Chondrocyte (in vitro differentiated cells): Measurements from ENCODE around the gene C2CD4B. TPM values are rescaled to one million over a fixed set of nuclear protein-coding genes. Genes with fewer than 3 reads are reported as not detected.

Source experiments
- DNase-seq: peaks from one replicate; pipeline ENCODE4 v3.0.0; 2021; ENCODE audit warnings: mixed read lengths, low spot score
- H3K27ac Mint-ChIP-seq: one replicate; pipeline ENCODE4 v1.8.0; 2021; ENCODE audit warnings: mild to moderate bottlenecking, moderate library complexity, mixed read lengths; ENCODE audit not compliant: unreplicated experiment
- H3K27me3 Mint-ChIP-seq: 2 replicates; pipeline ENCODE4 v1.8.0; 2021; ENCODE audit warnings: low read depth, mixed read lengths
- H3K36me3 Mint-ChIP-seq: 2 replicates; pipeline ENCODE4 v1.8.0; 2021; ENCODE audit warnings: low read depth, mixed read lengths
- H3K4me1 Mint-ChIP-seq: 2 replicates; pipeline ENCODE4 v1.8.0; 2021; ENCODE audit warnings: low read depth, mild to moderate bottlenecking, mixed read lengths
- H3K4me3 Mint-ChIP-seq: one replicate; pipeline ENCODE4 v1.8.0; 2021; ENCODE audit warnings: mild to moderate bottlenecking, moderate library complexity, mixed read lengths; ENCODE audit not compliant: unreplicated experiment
- H3K9me3 Mint-ChIP-seq: 2 replicates; pipeline ENCODE4 v1.8.0; 2021; ENCODE audit warnings: low read depth, mixed read lengths
- total RNA-seq: library from RNA; stranded (reverse); gene quantifications from 3 replicates; pipeline ENCODE4 v1.2.1, GENCODE V29; 2021
- TF ChIP-seq, protein P1 (sequence below): fragments of 200-600 bp; sonication (generic); IDR thresholded peaks from 2 replicates; pipeline ENCODE4 v1.5.0; 2021; ENCODE audit warnings: antibody characterized with exemption, mild to moderate bottlenecking, moderate library complexity

Gene C2CD4B
- total RNA-seq, 1 donor from 2014 or later = 0.17 TPM

DNA sequence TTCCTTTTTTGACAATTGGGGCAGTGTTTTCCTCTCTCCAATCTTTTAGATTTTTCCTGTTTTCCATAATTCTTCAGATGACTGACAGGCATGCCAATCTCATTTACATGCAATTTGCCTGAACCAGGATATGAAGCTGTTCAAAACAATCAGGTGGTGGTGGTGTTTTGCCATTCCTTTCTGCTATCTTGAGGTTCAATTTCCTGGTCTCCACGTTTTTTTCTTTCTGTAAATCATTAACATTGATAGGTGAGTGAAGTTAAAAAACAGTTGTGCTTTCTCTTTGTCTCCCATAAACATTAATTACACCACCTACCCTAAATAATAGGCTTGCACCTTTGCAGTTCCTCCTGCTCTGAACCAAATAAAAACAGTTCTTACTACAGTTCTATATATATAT lies 49.2 kb downstream of the C2CD4B start:
- H3K4me1 Mint-ChIP-seq = peaks cover 43% of the 10 kb centered on the region
- H3K4me3 Mint-ChIP-seq = no peak overlapping the region
- no peak overlapping the region for H3K27ac Mint-ChIP-seq
- TF ChIP-seq, protein P1, sequence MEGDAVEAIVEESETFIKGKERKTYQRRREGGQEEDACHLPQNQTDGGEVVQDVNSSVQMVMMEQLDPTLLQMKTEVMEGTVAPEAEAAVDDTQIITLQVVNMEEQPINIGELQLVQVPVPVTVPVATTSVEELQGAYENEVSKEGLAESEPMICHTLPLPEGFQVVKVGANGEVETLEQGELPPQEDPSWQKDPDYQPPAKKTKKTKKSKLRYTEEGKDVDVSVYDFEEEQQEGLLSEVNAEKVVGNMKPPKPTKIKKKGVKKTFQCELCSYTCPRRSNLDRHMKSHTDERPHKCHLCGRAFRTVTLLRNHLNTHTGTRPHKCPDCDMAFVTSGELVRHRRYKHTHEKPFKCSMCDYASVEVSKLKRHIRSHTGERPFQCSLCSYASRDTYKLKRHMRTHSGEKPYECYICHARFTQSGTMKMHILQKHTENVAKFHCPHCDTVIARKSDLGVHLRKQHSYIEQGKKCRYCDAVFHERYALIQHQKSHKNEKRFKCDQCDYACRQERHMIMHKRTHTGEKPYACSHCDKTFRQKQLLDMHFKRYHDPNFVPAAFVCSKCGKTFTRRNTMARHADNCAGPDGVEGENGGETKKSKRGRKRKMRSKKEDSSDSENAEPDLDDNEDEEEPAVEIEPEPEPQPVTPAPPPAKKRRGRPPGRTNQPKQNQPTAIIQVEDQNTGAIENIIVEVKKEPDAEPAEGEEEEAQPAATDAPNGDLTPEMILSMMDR = no peak
- DNase-seq = no peak
- H3K36me3 Mint-ChIP-seq = no peaks in the 10 kb centered on the region
- no peaks in the 10 kb centered on the region for H3K27me3 Mint-ChIP-seq
- H3K9me3 Mint-ChIP-seq = peaks cover 3% of the 10 kb centered on the region

Other genes starting within 250 kb of the C2CD4B start
- 46.0 to 53.0 TPM (median 49.2 TPM) in 3 replicates for gene VPS13C, start 104.8 kb downstream of the C2CD4B start, total RNA-seq
- gene C2CD4A, start 98.3 kb downstream of the C2CD4B start, total RNA-seq = 0.10 TPM in 1 of 3 replicates, not detected in the others
- 11.2 to 17.3 TPM (median 11.8 TPM) in 3 replicates for gene TLN2, start 225.3 kb upstream of the C2CD4B start, total RNA-seq